Right lobe of liver (tissue), 6 donors: ENCODE measurements around the gene OR2K2. TPM values are rescaled to one million over a fixed set of nuclear protein-coding genes. Genes with fewer than 3 reads are reported as not detected.
A peak's percentile ranks its signal among the peaks of the same experiment; 100 is the strongest.
"Not testable (repeated sequence)": the region's sequence is repeated elsewhere in the genome, so short reads cannot be mapped to it uniquely, and the experiment has no call there.

Experiments
- ATAC-seq, 4 donors: fragments of 200-7000 bp; cut with Tn5 transposase; one replicate each; pipeline ENCODE4 v1.9.1; 2020; ENCODE audit warnings: mild to moderate bottlenecking in 4 of 4, moderate library complexity in 4 of 4
- DNase-seq, 3 donors: peaks; one replicate each; pipeline ENCODE4 v3.0.0-alpha.2; 2020
- H3K27ac ChIP-seq, 3 donors: fragments of 200-600 bp; one replicate each; pipeline ENCODE4 v1.8.0; 2022
- H3K27me3 ChIP-seq, 2 donors: fragments of 200-600 bp; one replicate each; pipeline ENCODE4 v1.8.0; 2022
- H3K36me3 ChIP-seq, 4 donors: fragments of 200-600 bp; sonication (generic) in 1 of 4; one replicate each; pipeline versions ENCODE4 v1.5.1 to v1.8.0; 2017 to 2022; ENCODE audit warnings: control low read depth in 1 of 4
- H3K4me1 ChIP-seq, 4 donors: fragments of 200-600 bp; sonication (generic) in 1 of 4; one replicate each; pipeline versions ENCODE4 v1.5.1 to v1.8.0; 2017 to 2022; ENCODE audit warnings: control low read depth in 1 of 4
- H3K4me3 ChIP-seq, 3 donors: fragments of 200-600 bp; one replicate each; pipeline ENCODE4 v1.8.0; 2022
- H3K9me3 ChIP-seq, 4 donors: fragments of 200-600 bp; sonication (generic) in 1 of 4; one replicate each; pipeline versions ENCODE4 v1.5.1 to v1.8.0; 2017 to 2022; ENCODE audit warnings: control low read depth in 1 of 4
- CTCF ChIP-seq, 4 donors: fragments of 200-600 bp in 3 of 4; fragments of 450-650 bp in 1 of 4; IDR thresholded peaks; one replicate each; pipeline versions ENCODE4 v1.5.1 to v1.8.0; 2016 to 2022; ENCODE audit warnings: antibody characterized with exemption in 4 of 4, mild to moderate bottlenecking in 2 of 4
- POLR2A ChIP-seq: fragments of 450-650 bp; IDR thresholded peaks from one replicate; pipeline ENCODE4 v1.6.1; 2017; ENCODE audit warnings: antibody characterized with exemption, mild to moderate bottlenecking
- WGBS: methylation state at CpG from one replicate; pipeline ENCODE4 v1.1.6; 2018; ENCODE audit warnings: low coverage, low lambda C conversion rate; ENCODE audit not compliant: insufficient coverage; ENCODE audit errors: missing lambda C conversion rate; 5-methylcytosine and 5-hydroxymethylcytosine counted together
- intact Hi-C, 2 donors: fragments of 100-400 bp; cut with DNase I; formaldehyde crosslinking; loops; one replicate each; pipeline versions ENCODE4 v1.11.2 to v1.14.1; 2022
- total RNA-seq, 6 experiments: library from RNA; depleted of rRNA in 2 of 6; stranded (reverse); fragments of >200 nt in 2 of 6; fragmentation: NEBNext Ultra II Directional in 3 of 6; extraction: Animal tissue kit (Norgen Biotek cat#: 25700) in 3 of 6; gene quantifications; one replicate each; pipeline versions ENCODE4 v1.1.0 to v1.2.4, GENCODE V29; 2016 to 2023
- donor health status: DM: no; HTN: yes; CAD: no.
- donor health status: DM: no; HTN: no; CAD: no.
- donor health status: DM: no; HTN: no; CAD: no.
- donor health status: DM: no; HTN: yes; CAD: no.
- donor health status: DM: no; HTN: yes; CAD: no.

The OR2K2 gene
- total RNA-seq, 6 experiments from 2014 or later, result not detected

- H3K27ac ChIP-seq, result no peak overlapping the region
- ATAC-seq (no peak), DNase-seq (no peak)
- no peak overlapping the region for H3K4me3 ChIP-seq
- H3K27me3 ChIP-seq, result no peaks in the 10 kb centered on the region
- no peaks in the 10 kb centered on the region for H3K4me1 ChIP-seq
- H3K36me3 ChIP-seq, result no peaks in the 10 kb centered on the region
- H3K9me3 ChIP-seq, result no peaks in the 10 kb centered on the region
- WGBS, result 33% methylated on average over 3 of the region's 3 CpGs
- no peak for TF ChIP-seq CTCF (IDR thresholded peaks at IDR 0.05)
- TF ChIP-seq POLR2A, result no peak
- intact Hi-C loops, result no loop called here
These were observed 9.4 kb downstream of the OR2K2 start for GRCh38 chr9:111320631-111321030.

- no peak for TF ChIP-seq POLR2A
- no peak for TF ChIP-seq CTCF (IDR thresholded peaks at IDR 0.05)
- DNase-seq (no peak), ATAC-seq (no peak)
- no peaks in the 10 kb centered on the region for H3K27me3 ChIP-seq
- no peak overlapping the region for H3K4me3 ChIP-seq
- no peaks in the 10 kb centered on the region for H3K9me3 ChIP-seq
- 80% methylated on average over 3 of the region's 3 CpGs for WGBS
- no peaks in the 10 kb centered on the region for H3K4me1 ChIP-seq
- intact Hi-C loops, result no loop called here
- no peaks in the 10 kb centered on the region for H3K36me3 ChIP-seq
- no peak overlapping the region for H3K27ac ChIP-seq
These were observed 13.2 kb downstream of the OR2K2 start for GRCh38 chr9:111316796-111317195.

GRCh38 chr9:111305914-111306313 lies 24.1 kb downstream of the OR2K2 start:
- H3K36me3 ChIP-seq, result no peaks in the 10 kb centered on the region
- H3K4me1 ChIP-seq, result no peaks in the 10 kb centered on the region
- H3K4me3 ChIP-seq, result no peak overlapping the region
- ATAC-seq (peak; percentile 57 to 87 (median 80)), DNase-seq (no peak)
- H3K9me3 ChIP-seq, result no peaks in the 10 kb centered on the region
- no peak overlapping the region for H3K27ac ChIP-seq
- intact Hi-C loops, result no loop called here
- H3K27me3 ChIP-seq, result no peaks in the 10 kb centered on the region
- WGBS, result 59% methylated on average over 5 of the region's 5 CpGs
- no peak for TF ChIP-seq POLR2A
- TF ChIP-seq CTCF (IDR thresholded peaks at IDR 0.05), result no peak

- ATAC-seq, H3K9me3 ChIP-seq, H3K27me3 ChIP-seq, H3K4me1 ChIP-seq, H3K36me3 ChIP-seq, DNase-seq, H3K4me3 ChIP-seq, H3K27ac ChIP-seq, intact Hi-C loops: not testable (repeated sequence)
- WGBS, result 80% methylated on average over 6 of the region's 6 CpGs
These were observed 26.0 kb downstream of the OR2K2 start for GRCh38 chr9:111304000-111304399.

GRCh38 chr9:111301195-111301594 lies 28.8 kb downstream of the OR2K2 start:
- H3K27ac ChIP-seq, result no peak overlapping the region
- H3K4me3 ChIP-seq, result no peak overlapping the region
- no peaks in the 10 kb centered on the region for H3K27me3 ChIP-seq
- H3K9me3 ChIP-seq, result no peaks in the 10 kb centered on the region
- intact Hi-C loops, result no loop called here
- no peaks in the 10 kb centered on the region for H3K4me1 ChIP-seq
- H3K36me3 ChIP-seq, result no peaks in the 10 kb centered on the region
- no peak for DNase-seq
- TF ChIP-seq POLR2A, result no peak
- TF ChIP-seq CTCF (IDR thresholded peaks at IDR 0.05), result no peak
- 58% methylated on average over 1 of the region's 1 CpG for WGBS
- peak; percentile 46 to 80 (median 70) for ATAC-seq
